ENCODE data around the gene CMSS1.

The CMSS1 gene

GRCh38 chr3:100107221-100107814 lies 289.7 kb downstream of the CMSS1 start:
- 0 out of 2 replicates have a peak, but pooled peaks have one; percentile 5 for TF ChIP-seq PKNOX1 (IDR thresholded peaks at IDR 0.05)
- TF ChIP-seq FOXM1 (IDR thresholded peaks at IDR 0.05; ENCODE audit: borderline replicate concordance) = no peak
- TF ChIP-seq ELF4 (IDR thresholded peaks at IDR 0.05) = no peak
- ChIA-PET CTCF (interaction anchor here (0.8 kb wide), 1 partner anchor 18 kb away, joined by 3 read pairs; no protein-coding TSS in a partner anchor), POLR2A (no interaction called here)
- no peak for DNase-seq (ENCODE audit: extremely low spot score)

- TF ChIP-seq CTBP1 (IDR thresholded peaks at IDR 0.05; ENCODE audit: borderline replicate concordance) = no peak
- no peak for TF ChIP-seq SP1 (IDR thresholded peaks at IDR 0.05)
- TF ChIP-seq ARNT (IDR thresholded peaks at IDR 0.05) = no peak
- no peak for TF ChIP-seq FOXK2 (IDR thresholded peaks at IDR 0.05)
- TF ChIP-seq TARDBP (IDR thresholded peaks at IDR 0.05) = no peak
- TF ChIP-seq PKNOX1 (IDR thresholded peaks at IDR 0.05) = no peak
- TF ChIP-seq ZNF384 (IDR thresholded peaks at IDR 0.05) = no peak
- no peak for TF ChIP-seq LEF1 (IDR thresholded peaks at IDR 0.05; ENCODE audit: borderline replicate concordance)
- TF ChIP-seq HDGF (IDR thresholded peaks at IDR 0.05; ENCODE audit: borderline replicate concordance) = no peak
- no peak for TF ChIP-seq NFRKB (IDR thresholded peaks at IDR 0.05)
- no peak for TF ChIP-seq ELF4 (IDR thresholded peaks at IDR 0.05)
- TF ChIP-seq L3MBTL2 (conservative IDR thresholded peaks at IDR 0.05) = no peak
- TF ChIP-seq FOXM1 (IDR thresholded peaks at IDR 0.05; ENCODE audit: borderline replicate concordance) = no peak
- TF ChIP-seq SUZ12 (IDR thresholded peaks at IDR 0.05) = no peak
- TF ChIP-seq BHLHE40 (IDR thresholded peaks at IDR 0.05; ENCODE audit: borderline replicate concordance) = no peak
- TF ChIP-seq FOXA1 (IDR thresholded peaks at IDR 0.05) = no peak
- CTCF ChIA-PET = no interaction called here
- no peak for DNase-seq (ENCODE audit: extremely low spot score)
- POLR2A ChIA-PET = no interaction called here
Observed at GRCh38 chr3:100108464-100109079, 290.9 kb downstream of the CMSS1 start.

- ChIA-PET CTCF (interaction anchor here (0.7 to 1.3 kb wide), 2 partner anchors 20 to 1538 kb away, joined by 3 read pairs; no protein-coding TSS in a partner anchor), POLR2A (interaction anchor here (1.1 kb wide), 1 partner anchor 17 kb away, joined by 3 read pairs; no protein-coding TSS in a partner anchor)
- DNase-seq (ENCODE audit: extremely low spot score) = no peak
- TF ChIP-seq NFRKB (IDR thresholded peaks at IDR 0.05) (no peak), HDGF (IDR thresholded peaks at IDR 0.05; ENCODE audit: borderline replicate concordance) (no peak), ARNT (IDR thresholded peaks at IDR 0.05) (no peak), SP1 (IDR thresholded peaks at IDR 0.05) (no peak), ZNF384 (IDR thresholded peaks at IDR 0.05) (no peak), BHLHE40 (IDR thresholded peaks at IDR 0.05; ENCODE audit: borderline replicate concordance) (no peak), SUZ12 (IDR thresholded peaks at IDR 0.05) (no peak), FOXK2 (IDR thresholded peaks at IDR 0.05) (no peak)
Observed at GRCh38 chr3:100110162-100110561, 292.5 kb downstream of the CMSS1 start.

- CTCF ChIA-PET = no interaction called here
- TF ChIP-seq FOXA1 (IDR thresholded peaks at IDR 0.05) (no peak), FOXM1 (IDR thresholded peaks at IDR 0.05; ENCODE audit: borderline replicate concordance) (no peak), TARDBP (IDR thresholded peaks at IDR 0.05) (no peak), ARNT (IDR thresholded peaks at IDR 0.05) (no peak), CTBP1 (IDR thresholded peaks at IDR 0.05; ENCODE audit: borderline replicate concordance) (no peak), BHLHE40 (IDR thresholded peaks at IDR 0.05; ENCODE audit: borderline replicate concordance) (no peak), NFRKB (IDR thresholded peaks at IDR 0.05) (no peak), HDGF (IDR thresholded peaks at IDR 0.05; ENCODE audit: borderline replicate concordance) (no peak), PKNOX1 (IDR thresholded peaks at IDR 0.05) (no peak), L3MBTL2 (conservative IDR thresholded peaks at IDR 0.05) (no peak), ZNF384 (IDR thresholded peaks at IDR 0.05) (no peak), ELF4 (IDR thresholded peaks at IDR 0.05) (no peak), LEF1 (IDR thresholded peaks at IDR 0.05; ENCODE audit: borderline replicate concordance) (no peak), FOXK2 (IDR thresholded peaks at IDR 0.05) (no peak), SP1 (IDR thresholded peaks at IDR 0.05) (no peak), SUZ12 (IDR thresholded peaks at IDR 0.05) (no peak)
- no peak for DNase-seq (ENCODE audit: extremely low spot score)
- POLR2A ChIA-PET = no interaction called here
Observed at GRCh38 chr3:100111728-100112127, 294.1 kb downstream of the CMSS1 start.

GRCh38 chr3:100113723-100114412 lies 296.2 kb downstream of the CMSS1 start:
- CTCF ChIA-PET = no interaction called here
- TF ChIP-seq NFRKB (IDR thresholded peaks at IDR 0.05) (no peak), TARDBP (IDR thresholded peaks at IDR 0.05) (no peak), PKNOX1 (IDR thresholded peaks at IDR 0.05) (no peak), FOXK2 (IDR thresholded peaks at IDR 0.05) (no peak), FOXA1 (IDR thresholded peaks at IDR 0.05) (no peak)
- POLR2A ChIA-PET = no interaction called here
- no peak for DNase-seq (ENCODE audit: extremely low spot score)
